Measurements from ENCODE around the gene CFAP251. TPM values are rescaled to one million over a fixed set of nuclear protein-coding genes. Genes with fewer than 3 reads are reported as not detected.

The CFAP251 gene
- total and polyA plus RNA-seq, 2 of the 13 experiments (the other 11 are each of a cell fraction or from before 2014, with no cell fraction given): 0.30 to 0.42 TPM

DNA sequence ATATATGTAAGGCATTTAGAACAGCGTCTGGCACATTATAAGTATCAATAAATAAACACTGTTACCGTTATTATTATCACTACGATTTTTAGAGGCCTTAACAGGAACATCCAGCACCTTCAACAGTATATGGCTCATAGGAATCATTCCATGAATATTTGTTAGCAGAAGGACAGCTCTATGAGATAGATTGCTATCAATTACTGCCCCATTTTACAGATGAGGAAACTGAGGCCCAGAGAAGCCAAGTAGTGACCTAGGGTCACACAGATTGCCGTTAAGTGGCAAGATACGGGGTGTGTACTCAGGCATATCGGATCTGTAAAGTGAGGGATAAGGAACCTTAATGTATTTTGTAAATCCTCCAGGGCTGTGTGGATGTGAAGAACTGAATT is 30.3 kb upstream of the CFAP251 start (continued):
- TF ChIP-seq SALL1 (CRISPR knock-in tag; IDR thresholded peaks at IDR 0.05): no peak
- TF ChIP-seq ZNF772 (CRISPR knock-in tag; IDR thresholded peaks at IDR 0.05): no peak
- no peak for TF ChIP-seq HMGA1 (CRISPR knock-in tag; conservative IDR thresholded peaks at IDR 0.05)
- peak; percentile 56; the same call in 1 of the 2 replicates for TF ChIP-seq ZNF24 (IDR thresholded peaks at IDR 0.05)

DNA sequence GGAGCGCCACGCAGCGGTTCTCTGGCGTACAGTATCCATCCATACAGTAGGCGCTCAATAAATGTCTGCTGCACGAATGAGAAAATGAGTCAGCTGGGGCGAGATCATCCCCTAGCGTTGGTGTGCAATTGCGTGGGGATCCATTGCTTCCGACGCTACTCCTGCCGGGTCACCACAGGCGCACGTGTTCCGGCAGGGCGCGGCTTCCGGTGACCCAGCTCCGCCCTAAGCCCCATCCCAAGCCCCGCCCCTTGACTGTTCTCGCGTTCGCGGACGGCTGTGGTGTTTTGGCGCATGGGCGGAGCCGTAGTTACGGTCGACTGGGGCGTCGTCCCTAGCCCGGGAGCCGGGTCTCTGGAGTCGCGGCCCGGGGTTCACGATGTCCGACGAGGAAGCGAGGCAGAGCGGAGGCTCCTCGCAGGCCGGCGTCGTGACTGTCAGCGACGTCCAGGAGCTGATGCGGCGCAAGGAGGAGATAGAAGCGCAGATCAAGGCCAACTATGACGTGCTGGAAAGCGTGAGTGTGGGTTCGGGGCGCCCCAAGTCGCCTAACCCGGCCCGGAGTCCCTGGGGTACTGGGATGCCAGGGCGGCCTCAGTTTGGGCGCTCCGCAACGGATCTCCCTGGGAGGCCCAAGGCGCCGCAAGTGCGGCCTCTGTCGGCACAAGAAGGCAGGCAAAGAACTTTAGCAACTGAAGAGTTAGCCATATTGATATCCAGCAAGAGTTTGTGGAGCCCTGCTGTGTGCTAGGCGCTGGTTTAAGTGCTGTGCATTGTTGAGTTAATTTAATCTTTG is 29.7 kb upstream of the CFAP251 start, which contains the start of gene PSMD9:
PSMD9 (plus strand) TSS at position 313 of the 796 bp plus-strand sequence; CDS start at position 380, 67 bp downstream.
- Histone ChIP-seq H3K4me3 (replicated peaks in 1 of 3; ENCODE audit: insufficient read depth in 1 of 3, low read depth in 2 of 3, low read length in 3 of 3) (peak within 1 kb of the TSS; percentile 71 to 87 (median 85)), H4K20me1 (ENCODE audit: insufficient read depth, low read length) (no peaks in the 10 kb centered on the region), H3K4me1 (ENCODE audit: insufficient read depth, low read length) (peaks cover 36% of the 10 kb centered on the region), H3K9ac (ENCODE audit: insufficient read depth, low read depth, low read length) (peak within 1 kb of the TSS; percentile 91), H3K4me2 (ENCODE audit: low read depth, low read length) (peak within 1 kb of the TSS; percentile 83), H3K27me3 (ENCODE audit: control insufficient read depth in 1 of 2, insufficient read depth in 2 of 2, low read length in 2 of 2) (no peaks in the 10 kb centered on the region; a peak in 1 of 5 replicates), H3K27ac (ENCODE audit: extremely low read length, insufficient read depth, low read length) (peak within 1 kb of the TSS; percentile 89), H2AFZ (ENCODE audit: low read length) (no peak within 1 kb of the TSS), H3K36me3 (replicated peaks in 1 of 2; ENCODE audit: control insufficient read depth in 1 of 2, insufficient read depth in 2 of 2, low read length in 2 of 2) (peaks cover 1 to 4% of the 10 kb centered on the region in 2 experiments; a peak in 2 of 5 replicates), H3K9me3 (ENCODE audit: low read length) (no peaks in the 10 kb centered on the region), H3K79me2 (ENCODE audit: insufficient read depth, low read length) (peaks cover 24% of the 10 kb centered on the region)
- ATAC-seq (peak; percentile 96), DNase-seq (ENCODE audit: low spot score) (peak; percentile 92), FAIRE-seq (peak; percentile 93)
- CTCF ChIA-PET (ENCODE audit: low intra/inter-chr PET ratio, low total read pairs): interaction anchor here (0.7 to 2.7 kb wide), 4 partner anchors 39 to 94 kb away, joined by 3 to 22 read pairs (median 6); partner anchors contain the start of gene RHOF
- in situ Hi-C loops (cut with HindIII; ENCODE audit: extremely low pct_ligation_motif_present, low pct_unique_long_range_greater_than_20kb) (loop anchor here (5.0 kb wide), 1 partner anchor 96 kb away; the partner anchor contains the start of gene RHOF), intact Hi-C loops (cut with micrococcal nuclease; ENCODE audit: unreplicated experiment) (loop anchor here (1.0 kb wide), 2 partner anchors 29 to 93 kb away; no protein-coding TSS in a partner anchor)
- WGBS (ENCODE audit: low lambda C conversion rate): under 1% methylated on average over 30 of the region's 67 CpGs
- TSS peak; percentile 84 for BruUV-seq (replicated peaks)
- POLR2A ChIA-PET: interaction anchor here (0.6 to 3.8 kb wide), 17 partner anchors 10 to 689 kb away, joined by 3 to 39 read pairs (median 5); partner anchors contain the start of gene HPD
- TF ChIP-seq ZNF678 (CRISPR knock-in tag; IDR thresholded peaks at IDR 0.05) (peak; percentile 95), ZNF274 (CRISPR knock-in tag; IDR thresholded peaks at IDR 0.05) (peak; percentile 90), ZNF790 (CRISPR knock-in tag; IDR thresholded peaks at IDR 0.05; ENCODE audit: borderline replicate concordance) (peak; percentile 89; the same call in 1 of the 2 replicates), HNRNPK (IDR thresholded peaks at IDR 0.05; ENCODE audit: low read depth, low read length, poor library complexity, severe bottlenecking) (peak; percentile 43), SIX1 (CRISPR knock-in tag; IDR thresholded peaks at IDR 0.05; ENCODE audit: borderline replicate concordance) (peak; percentile 55; the same call in 1 of the 2 replicates), RFX1 (IDR thresholded peaks at IDR 0.05) (no peak), FOXA3 (CRISPR knock-in tag; IDR thresholded peaks at IDR 0.05) (peak; percentile 75), ZNF451 (CRISPR knock-in tag; IDR thresholded peaks at IDR 0.05) (peak; percentile 71)
- TF ChIP-seq, protein P1, sequence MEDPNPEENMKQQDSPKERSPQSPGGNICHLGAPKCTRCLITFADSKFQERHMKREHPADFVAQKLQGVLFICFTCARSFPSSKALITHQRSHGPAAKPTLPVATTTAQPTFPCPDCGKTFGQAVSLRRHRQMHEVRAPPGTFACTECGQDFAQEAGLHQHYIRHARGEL (CRISPR knock-in tag; IDR thresholded peaks at IDR 0.05): peak; percentile 78; the same call in 1 of the 2 replicates
- TF ChIP-seq, protein P2, sequence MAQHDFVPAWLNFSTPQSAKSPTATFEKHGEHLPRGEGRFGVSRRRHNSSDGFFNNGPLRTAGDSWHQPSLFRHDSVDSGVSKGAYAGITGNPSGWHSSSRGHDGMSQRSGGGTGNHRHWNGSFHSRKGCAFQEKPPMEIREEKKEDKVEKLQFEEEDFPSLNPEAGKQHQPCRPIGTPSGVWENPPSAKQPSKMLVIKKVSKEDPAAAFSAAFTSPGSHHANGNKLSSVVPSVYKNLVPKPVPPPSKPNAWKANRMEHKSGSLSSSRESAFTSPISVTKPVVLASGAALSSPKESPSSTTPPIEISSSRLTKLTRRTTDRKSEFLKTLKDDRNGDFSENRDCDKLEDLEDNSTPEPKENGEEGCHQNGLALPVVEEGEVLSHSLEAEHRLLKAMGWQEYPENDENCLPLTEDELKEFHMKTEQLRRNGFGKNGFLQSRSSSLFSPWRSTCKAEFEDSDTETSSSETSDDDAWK (CRISPR knock-in tag; IDR thresholded peaks at IDR 0.05): no peak
- TF ChIP-seq, protein P3, sequence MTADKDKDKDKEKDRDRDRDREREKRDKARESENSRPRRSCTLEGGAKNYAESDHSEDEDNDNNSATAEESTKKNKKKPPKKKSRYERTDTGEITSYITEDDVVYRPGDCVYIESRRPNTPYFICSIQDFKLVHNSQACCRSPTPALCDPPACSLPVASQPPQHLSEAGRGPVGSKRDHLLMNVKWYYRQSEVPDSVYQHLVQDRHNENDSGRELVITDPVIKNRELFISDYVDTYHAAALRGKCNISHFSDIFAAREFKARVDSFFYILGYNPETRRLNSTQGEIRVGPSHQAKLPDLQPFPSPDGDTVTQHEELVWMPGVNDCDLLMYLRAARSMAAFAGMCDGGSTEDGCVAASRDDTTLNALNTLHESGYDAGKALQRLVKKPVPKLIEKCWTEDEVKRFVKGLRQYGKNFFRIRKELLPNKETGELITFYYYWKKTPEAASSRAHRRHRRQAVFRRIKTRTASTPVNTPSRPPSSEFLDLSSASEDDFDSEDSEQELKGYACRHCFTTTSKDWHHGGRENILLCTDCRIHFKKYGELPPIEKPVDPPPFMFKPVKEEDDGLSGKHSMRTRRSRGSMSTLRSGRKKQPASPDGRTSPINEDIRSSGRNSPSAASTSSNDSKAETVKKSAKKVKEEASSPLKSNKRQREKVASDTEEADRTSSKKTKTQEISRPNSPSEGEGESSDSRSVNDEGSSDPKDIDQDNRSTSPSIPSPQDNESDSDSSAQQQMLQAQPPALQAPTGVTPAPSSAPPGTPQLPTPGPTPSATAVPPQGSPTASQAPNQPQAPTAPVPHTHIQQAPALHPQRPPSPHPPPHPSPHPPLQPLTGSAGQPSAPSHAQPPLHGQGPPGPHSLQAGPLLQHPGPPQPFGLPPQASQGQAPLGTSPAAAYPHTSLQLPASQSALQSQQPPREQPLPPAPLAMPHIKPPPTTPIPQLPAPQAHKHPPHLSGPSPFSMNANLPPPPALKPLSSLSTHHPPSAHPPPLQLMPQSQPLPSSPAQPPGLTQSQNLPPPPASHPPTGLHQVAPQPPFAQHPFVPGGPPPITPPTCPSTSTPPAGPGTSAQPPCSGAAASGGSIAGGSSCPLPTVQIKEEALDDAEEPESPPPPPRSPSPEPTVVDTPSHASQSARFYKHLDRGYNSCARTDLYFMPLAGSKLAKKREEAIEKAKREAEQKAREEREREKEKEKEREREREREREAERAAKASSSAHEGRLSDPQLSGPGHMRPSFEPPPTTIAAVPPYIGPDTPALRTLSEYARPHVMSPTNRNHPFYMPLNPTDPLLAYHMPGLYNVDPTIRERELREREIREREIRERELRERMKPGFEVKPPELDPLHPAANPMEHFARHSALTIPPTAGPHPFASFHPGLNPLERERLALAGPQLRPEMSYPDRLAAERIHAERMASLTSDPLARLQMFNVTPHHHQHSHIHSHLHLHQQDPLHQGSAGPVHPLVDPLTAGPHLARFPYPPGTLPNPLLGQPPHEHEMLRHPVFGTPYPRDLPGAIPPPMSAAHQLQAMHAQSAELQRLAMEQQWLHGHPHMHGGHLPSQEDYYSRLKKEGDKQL (CRISPR knock-in tag; IDR thresholded peaks at IDR 0.05; ENCODE audit: low read depth): peak; percentile 37; the same call in 1 of the 2 replicates
